GM21576 (cell line): ENCODE measurements around the gene NUMB.

Experiments
- ATAC-seq: cut with Tn5 transposase; IDR thresholded peaks from one replicate; pipeline ENCODE4 v1.9.1; 2021; ENCODE audit warnings: mild to moderate bottlenecking, moderate library complexity; ENCODE audit not compliant: unreplicated experiment

NUMB gene

DNA sequence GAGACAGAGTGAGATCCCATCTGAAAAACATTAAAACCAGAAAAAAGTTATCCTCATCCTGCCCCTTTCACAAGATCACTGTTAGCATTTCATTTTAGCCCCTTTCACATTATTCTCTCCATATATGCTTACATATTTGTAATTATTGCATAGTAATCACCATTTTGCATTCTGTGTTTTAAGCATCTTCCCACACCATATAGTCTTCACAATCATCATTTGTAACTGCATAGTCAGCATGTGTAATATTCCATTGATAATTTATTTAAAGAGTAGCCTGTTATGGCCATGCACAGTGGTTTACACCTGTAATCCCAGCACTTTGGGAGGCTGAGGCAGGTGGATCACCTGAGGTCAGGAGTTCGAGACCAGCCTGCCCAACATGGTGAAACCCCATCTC, 209.2 kb downstream of the NUMB start:
- no peak for ATAC-seq

DNA sequence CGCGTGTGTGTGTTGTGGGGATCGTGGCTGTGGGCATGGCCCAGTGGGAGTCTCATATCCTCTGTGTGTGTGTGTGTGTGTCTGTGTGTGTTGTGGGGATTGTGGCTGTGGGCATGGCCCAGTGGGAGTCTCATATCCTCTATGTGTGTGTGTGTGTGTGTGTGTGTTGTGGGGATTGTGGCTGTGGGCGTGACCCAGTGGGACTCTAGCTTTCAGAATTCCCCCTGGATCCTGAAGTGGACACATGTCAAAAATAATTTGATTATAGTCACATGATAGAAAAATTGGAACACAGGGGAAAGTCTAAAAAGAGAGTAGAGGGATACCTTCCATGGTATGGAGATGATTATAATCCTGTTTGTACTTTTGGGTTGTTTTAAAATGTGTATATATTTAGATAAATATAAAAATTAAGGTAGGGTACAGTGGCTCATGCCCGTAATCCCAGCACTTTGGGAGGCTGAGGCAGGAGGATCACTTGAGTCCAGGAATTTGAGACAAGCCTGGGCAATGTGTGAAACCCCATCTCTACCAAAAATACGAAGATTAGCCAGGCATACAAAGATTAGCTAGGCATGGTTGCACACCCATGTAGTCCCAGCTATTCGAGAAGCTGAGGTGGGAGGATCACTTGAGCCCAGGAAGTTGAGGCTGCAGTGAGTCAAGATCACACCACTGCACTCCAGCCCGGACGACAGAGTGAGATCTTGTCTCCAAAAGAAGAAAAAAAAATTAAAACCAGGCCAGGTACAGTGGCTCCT, 210.1 kb downstream of the NUMB start:
- peak; percentile 36 for ATAC-seq

DNA sequence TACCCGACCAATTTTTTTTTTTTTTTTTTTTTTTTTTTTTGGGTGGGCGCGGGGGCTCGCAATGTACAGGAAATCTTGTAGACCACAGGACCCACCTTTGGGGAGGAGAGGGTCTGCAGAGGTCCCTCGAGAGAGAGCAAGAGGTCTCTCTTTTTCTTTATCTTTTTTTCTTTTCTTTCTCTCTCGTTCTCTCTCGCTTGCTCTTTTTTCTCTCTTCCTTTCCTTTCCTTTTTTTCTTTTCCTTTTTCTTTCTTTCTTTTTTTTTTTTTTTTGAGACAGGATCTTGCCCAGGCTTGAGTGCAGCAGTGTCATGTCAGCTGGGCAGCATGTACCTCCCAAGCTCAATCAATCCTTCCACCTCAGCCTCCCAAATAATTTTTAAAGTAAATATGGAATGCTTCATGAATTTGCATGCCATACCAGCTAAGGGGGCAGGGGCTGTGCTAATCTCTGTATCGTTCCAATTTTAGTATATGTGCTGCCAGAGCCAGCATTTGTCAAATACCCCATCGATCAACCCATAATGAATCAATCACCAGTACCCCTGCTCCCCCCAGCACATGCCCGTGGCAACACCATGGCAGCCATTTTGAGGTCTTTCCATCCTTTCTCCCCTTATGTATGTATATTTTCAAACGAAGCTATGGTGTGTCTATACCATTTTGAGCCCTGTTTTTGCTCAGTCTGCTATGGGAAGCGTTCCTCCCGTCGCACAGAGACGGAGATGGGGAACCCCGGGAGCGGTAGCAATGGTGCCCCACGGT, 211.8 kb downstream of the NUMB start:
- no peak for ATAC-seq

DNA sequence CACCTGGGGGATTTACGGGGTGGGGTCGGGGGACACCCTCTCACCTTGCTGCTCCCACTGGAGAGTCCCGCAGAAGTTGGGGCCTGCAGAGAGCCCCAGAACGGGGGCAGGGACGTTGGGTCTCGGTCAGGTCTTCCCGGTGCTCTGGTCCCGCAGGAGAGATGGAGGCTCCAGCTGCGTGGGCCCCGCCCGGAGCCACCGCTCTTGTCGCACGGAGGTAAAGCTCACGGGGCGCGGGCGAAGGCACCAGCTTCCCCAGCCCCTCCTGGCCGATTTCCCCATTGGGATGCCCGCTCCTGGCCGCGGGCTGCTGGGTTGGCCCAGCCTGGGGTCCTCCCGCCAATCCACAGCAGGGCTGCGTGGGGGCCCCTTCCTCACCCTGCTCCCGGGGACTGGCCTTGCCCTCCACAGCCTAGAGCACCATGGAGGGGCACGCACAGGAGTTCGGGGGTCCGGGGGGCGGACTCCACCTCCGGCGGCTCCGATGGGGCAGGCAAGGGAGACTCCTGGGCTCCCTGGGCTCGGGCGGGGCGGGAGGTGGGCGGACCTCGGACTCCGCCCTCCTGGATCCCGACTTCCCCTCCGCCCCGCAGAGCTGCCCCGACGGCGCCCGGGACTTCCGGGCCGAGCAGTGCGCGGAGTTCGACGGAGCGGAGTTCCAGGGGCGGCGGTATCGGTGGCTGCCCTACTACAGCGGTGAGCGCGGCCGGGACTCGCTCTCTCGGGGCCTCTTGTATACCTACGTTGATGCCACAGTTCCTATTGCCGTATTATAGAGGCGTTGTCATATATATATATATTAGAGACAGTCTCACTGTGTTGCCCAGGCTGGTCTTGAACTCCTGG, 212.6 kb downstream of the NUMB start:
- ATAC-seq, result peak; percentile 44

DNA sequence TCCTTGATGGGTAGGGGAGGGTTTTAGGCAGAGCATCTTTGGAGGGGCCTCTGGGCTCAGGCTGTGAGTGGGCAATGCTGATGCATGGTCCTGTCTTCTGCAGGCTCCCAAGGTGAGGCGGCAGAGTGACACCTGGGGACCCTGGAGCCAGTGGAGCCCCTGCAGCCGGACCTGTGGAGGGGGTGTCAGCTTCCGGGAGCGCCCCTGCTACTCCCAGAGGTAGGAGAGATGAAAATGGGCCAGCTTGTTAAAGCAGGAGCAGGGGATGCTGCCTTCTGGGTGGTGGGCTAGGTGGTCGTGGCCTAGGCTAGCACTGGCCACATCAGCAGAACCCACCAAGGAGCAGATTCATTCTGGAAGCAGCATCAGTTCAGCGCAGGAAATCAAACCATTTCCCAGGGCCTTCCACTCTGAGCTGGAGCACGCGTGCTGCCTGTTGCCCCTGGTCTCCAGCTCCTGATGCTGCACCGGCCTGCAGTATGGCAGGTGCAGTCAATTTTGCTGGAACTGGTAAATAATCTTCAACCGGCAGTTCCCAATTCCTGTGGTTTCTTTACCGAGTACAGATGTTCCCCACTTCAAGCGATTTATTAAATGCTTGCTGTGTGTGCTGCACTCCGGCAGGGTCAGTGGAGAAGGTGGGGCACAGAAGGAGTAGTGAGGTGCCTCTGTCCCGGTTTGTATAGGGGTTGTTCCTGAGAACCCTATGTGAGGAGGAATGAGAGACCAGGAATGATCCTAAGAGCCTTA, 213.6 kb downstream of the NUMB start:
- ATAC-seq, result no peak

DNA sequence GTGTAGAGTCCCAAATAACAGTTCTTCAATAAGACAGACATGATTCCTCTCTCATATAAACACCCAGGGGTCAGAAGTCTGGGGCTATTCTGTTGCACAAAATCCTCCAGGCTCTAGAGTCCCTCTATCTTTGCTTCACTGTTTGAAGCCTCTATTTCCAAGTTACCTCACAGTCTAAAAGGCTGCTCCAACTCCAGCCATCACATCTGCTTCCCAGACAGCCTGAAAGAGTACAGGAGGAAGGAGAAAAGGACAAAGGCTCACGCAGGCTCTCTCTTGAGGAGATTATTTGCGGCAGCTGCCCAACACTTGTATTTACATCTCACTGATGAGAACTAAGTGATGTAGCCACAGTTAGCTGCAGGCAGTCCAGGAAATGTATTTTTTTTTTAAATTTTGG, 214.6 kb downstream of the NUMB start:
- ATAC-seq, result no peak

DNA sequence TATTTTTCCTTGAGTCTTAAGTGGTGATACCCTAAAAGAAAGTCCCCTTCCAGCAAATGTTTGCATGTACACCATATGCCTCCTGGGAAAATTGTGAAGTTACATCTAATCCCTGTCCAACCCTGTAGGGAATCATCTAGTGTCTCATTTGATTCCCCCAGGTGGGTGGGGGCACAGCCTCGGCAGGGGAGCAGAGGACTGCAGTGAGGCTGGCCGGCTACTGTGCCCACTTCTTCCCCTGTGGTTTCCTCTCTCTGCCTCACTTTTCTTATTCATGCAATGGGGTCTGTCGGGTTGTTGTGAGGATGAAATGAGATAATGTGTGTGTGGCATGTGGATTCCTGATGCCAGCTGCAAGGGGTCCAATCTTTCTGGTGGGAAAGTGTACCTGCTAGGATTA, 215.0 kb downstream of the NUMB start:
- ATAC-seq, result no peak

DNA sequence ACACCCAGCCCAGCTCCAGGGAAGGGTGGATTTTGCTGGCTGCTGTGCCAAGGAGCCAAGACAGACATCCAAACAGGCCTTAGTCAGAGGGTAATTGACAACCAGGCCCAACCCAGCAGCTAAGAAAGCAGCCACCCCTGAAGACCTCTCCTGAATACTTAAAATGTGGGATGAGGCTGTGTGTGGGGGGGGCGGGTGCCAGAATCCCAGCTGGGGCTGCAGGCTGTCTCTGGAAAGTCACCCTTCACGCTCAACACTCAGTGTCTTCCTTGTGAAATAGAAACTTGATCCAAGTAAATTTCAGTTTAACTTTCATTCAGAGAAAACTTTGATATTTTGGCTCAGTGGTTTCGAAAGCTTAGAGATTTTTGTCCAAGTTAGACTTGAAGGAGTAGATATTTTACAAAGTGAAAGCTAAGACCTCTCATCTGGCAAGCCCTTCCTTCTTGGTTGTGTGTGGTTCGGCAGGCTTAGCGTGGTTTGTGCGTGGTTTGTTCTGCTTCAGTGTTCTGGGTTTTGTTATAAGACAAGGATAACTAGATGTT, 215.9 kb downstream of the NUMB start:
- no peak for ATAC-seq

DNA sequence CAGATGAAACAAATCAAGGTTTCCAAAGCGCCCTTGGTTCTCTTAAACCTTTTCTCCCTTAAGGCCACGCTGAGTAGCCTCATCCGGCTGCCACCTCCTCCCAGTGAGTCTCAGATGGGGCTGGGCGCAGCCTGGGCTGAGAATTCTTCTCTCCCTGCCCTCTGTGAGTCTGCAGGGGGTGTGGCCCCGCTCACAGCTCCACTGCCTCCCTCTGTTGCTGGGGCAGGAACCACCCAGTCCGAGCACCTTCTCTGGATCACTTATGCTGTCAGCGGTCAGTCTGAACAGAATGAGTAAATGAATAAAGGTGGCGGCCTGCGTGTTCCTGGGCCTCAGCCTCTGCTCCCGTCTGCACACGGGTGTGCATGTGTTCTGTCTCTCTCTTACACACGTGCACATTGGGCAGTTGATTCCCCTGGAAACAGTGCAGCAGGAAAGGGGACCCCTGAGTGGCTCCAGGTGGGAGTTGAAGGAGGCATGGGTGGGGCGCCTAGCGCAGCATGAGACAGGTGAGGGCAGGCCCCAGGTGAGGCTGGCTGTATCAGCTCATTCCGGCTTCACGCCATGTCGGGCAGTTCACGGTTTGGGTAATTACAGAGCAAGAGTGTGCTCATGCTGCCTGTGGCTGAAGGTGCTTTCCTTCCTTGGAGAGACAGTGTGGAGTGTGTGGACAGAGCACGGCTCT, 216.7 kb downstream of the NUMB start:
- ATAC-seq, result no peak

DNA sequence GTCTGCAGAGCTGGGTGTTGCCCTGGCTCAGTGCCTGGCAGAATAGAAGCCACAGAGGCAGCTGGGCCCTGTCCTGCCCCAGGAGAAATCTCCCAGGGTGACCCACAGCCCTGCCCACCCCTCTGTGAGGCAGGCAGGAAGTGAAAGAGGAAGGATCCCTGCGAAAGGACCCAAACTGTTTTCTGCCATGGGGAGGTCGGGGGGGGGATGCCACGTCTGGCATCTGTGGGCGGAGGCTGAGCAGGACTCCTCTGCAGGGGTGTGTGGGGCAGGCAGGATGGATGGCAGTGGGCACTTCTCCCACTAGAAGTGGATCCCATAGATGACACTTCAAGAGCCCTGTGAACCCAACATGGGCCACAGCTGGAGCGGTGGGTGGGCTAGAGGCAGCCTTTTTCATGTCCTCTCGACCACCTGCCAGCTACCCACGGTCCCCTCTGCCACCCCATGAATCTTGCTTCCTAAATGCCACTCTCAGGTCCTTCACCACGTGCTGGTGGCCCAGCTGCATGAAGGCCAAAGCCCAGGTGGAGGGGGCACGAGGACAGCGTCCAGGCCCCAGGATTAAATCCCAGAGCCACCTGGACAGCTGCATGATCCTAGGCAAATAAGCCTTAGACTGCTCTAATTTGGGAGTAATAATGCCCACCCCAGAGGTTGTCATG, 217.4 kb downstream of the NUMB start:
- ATAC-seq, result no peak

DNA sequence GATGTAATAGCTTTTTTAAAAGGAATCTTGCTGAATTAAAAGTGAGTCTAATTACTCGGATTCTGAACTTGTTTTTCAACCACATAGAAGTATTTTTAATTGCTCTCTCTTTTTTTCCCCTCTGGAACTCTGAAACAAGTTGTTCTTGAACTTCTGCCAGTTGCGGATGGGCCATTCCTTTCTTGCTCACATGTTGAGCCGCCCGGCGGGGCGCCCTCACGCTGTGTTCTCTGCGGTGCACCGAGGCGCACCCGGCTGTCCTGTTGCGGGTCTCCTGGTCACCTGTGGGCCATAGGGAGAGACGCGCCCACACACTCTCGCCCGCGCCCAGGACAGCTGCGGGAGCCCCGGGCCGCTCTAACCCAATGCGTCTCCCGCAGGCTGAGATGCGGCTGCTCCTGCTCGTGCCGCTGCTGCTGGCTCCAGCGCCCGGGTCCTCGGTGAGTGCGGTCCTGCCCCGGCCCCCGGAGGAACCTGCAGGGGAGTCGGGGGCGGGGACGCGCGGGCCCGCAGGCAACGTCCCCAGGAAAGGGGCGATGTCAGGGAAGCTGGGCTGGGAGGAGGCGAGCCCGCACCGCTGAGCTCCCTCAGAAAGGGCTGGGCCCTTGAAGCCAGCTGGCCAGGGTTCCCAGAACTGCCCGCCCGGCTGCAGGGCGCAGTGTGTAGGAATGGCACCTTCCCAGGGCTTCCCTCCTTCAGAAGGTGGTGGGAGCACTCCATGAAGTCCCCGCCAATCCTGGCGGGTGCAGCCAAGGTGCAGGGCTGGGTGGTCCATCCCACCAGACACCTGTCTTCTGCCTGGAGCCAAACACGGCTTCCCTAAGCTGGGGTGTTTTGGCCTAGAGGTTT, 218.7 kb downstream of the NUMB start:
- no peak for ATAC-seq

DNA sequence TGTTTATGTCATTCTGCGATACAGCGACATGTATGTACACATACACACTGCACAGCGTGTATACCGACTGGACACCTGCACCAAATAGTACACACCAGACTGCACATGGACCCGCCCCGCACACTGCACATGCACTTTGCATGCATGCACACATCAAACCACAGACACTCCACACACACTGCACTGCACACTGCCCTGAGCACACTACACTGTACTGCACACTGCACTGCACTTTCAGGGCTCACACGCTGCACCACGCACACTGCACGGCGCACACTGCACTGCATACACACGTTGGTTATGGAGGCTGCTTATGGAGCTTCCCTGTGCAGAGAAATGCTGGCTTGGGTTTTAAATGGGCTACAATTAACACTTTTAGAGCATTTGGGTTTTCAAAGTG, 219.4 kb downstream of the NUMB start:
- no peak for ATAC-seq

DNA sequence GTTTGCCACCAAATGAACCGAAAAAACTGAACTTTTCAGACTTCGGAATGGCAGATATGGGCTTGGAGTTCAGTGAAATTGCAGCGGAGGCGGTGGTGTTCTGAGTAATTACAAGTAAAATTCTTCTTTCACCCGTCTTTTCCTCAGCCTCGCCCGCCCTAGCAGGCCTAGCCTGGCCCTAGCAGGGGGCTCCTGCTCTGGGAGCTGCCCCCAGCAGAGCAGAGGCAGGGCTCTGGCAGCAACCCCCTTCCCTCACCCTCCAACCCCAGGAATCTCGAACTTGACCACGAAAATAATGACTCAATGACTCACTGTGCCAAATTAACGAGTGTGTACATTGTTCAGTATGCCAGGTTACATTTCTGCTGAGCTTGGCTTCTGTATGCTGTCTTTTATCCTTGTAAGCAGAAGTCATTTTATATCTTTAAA, 219.9 kb downstream of the NUMB start:
- ATAC-seq, result no peak

DNA sequence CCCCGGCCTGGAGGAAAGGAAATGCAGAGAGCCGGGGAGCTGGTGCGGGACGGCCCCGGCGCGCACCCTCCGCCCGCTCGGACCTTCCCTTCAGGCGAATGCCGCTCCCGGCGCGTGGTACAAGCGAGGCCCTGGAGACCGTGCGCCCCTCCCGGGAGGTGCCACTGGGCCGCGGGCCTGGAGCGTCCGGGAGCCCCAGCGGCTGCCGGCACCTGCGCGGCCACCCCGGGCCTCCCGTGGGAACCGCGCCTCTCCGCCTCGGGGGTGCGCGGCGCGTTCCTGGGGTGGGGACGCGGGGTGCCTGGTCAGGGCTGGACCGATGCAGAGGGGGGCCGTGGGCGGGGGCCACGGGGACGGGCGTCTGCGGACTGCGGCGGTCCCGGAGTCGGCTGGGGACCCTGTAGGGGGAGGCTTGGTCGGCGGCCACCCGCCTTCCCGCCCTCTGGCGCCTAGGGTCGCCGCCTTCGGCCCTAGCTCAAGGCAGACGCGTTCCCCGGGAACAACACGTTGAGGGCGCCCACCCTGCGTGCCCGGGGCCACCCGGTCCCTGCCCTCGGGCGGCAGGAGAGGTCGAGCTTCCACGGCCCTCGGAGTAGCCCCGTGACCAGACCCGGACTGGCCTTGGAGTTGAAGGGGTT, 220.4 kb downstream of the NUMB start:
- no peak for ATAC-seq

DNA sequence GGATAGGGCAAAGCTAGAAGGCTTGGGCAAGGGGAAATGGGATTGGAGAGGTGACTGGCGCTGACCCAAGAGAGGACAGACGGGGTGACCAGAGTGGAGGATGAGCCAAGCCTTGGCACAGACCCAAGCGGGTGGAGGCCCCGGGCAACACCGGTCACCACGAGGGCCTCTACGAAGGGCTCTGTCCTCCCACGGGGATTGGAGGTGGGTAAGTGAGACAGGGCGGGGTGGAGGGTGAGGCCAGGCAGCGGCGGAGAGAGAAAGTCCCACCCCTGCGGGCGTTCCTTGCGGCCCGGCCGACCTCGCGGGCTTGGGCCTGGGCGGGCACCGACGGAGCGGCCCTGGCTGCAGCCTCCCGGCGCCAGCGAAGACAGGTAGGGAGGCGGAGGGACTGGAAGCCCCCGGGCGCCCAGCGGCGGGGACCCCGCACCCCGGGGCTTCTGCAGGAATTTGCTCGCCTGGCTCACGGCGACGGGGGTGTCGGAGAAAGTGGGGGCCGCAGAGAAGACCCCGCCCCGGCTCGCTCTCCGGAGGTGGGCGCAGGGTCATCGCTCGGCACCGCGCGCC, 221.0 kb downstream of the NUMB start, which contains the start of gene PAPLN:
TSS of gene PAPLN (plus strand) at position 288 of the 567 bp plus-strand sequence. CDS start 2,273 bp downstream, outside the sequence.
- no peak for ATAC-seq

DNA sequence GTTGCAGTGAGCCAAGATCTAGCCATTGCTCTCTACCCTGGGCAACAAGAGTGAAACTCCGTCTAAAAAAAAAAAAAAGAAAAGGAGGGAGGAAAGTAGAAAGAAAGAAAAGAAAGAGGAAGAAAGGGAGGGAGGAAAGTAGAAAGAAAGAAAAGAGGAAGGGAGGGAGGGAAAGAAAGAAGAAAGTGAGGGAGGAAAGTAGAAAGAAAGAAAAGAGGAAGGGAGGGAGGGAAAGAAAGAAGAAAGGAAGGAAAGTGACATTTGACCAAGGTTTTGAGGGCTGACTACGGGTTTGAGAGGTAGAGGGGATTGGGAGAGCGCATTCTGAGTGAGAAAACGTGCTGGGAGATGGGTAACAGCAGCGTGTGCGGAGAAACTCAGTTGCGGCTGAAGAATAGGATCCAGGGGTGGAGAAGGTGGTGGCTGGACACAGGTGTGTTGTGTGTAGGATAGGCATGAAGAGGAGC, 221.6 kb downstream of the NUMB start:
- ATAC-seq, result no peak

DNA sequence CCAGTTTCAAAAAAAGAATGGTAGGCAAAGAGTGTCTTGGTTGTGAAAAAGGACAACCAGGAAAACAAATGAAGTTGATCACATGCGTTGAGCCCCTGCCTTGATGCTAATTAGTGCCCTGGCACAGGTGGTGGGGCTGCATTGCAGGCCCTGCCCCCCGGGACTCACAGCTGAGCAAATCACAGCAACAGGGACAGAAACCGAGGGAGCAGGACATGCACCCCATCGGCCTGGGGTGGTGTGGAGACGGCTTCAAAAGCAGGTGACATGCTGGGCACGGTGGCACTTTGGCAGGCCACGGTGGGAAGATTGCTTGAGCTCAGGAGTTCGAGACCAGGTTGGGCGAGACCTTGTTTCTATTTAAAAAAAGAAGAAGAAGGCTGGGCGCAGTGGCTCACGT, 222.2 kb downstream of the NUMB start:
- ATAC-seq, result no peak
